SK-N-SH (cell line): ENCODE measurements around the gene NSG2.

Experiments used
- EP300 ChIP-seq, 2 experiments: IDR thresholded peaks; 2 replicates each; pipeline versions ENCODE4 v1.4.0 to v1.6.1; 2012; ENCODE audit warnings: borderline replicate concordance in 1 of 2, low read depth in 1 of 2, low read length in 1 of 2
- FOXJ3 ChIP-seq: sonication (generic); formaldehyde crosslinking; IDR thresholded peaks from 2 replicates; pipeline ENCODE4 v1.5.1; 2020; ENCODE audit warnings: mild to moderate bottlenecking, missing genetic modification reagents
- FOXM1 ChIP-seq: IDR thresholded peaks from 2 replicates; pipeline ENCODE4 v1.4.0; 2012; ENCODE audit warnings: low read depth, mild to moderate bottlenecking
- SMC3 ChIP-seq: IDR thresholded peaks from 2 replicates; pipeline ENCODE4 v1.6.1; 2012; ENCODE audit warnings: low read depth, low read length, improper control_type of control experiment
- TCF12 ChIP-seq: IDR thresholded peaks from 2 replicates; pipeline ENCODE4 v1.4.0; 2012
- TF ChIP-seq, protein P1 (sequence below): fragments of 200-600 bp; sonication (generic); IDR thresholded peaks from 2 replicates; pipeline ENCODE4 v1.6.1; 2017; ENCODE audit warnings: antibody characterized with exemption, mild to moderate bottlenecking, moderate library complexity
- TF ChIP-seq, protein P2 (sequence below): fragments of 150-350 bp; IDR thresholded peaks from 2 replicates; pipeline ENCODE4 v1.6.1; 2017; ENCODE audit warnings: antibody characterized with exemption, low read length, low read depth, borderline replicate concordance
- TF ChIP-seq, protein P3 (sequence below): IDR thresholded peaks from 2 replicates; pipeline ENCODE4 v1.6.1; 2012; ENCODE audit warnings: mild to moderate bottlenecking, low read depth, low read length, moderate library complexity

DNA sequence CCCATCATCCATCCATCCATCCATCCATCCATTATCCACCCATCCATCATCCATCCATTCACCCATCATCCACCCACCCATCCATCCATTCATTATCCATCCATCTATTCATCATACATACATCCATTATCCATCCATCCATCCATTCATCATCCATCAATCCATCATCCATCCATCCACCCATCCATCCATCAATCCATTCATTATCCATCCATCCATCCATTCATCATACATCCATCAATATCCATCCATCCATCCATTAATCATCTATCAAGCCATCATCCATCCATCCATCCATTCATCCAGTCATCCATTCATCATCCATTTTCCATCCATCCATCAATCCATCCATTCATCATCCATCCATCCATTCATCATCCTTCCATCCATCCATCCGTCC is 89.0 kb downstream of the NSG2 start:
- TF ChIP-seq SMC3, result no peak
- TF ChIP-seq, protein P1, sequence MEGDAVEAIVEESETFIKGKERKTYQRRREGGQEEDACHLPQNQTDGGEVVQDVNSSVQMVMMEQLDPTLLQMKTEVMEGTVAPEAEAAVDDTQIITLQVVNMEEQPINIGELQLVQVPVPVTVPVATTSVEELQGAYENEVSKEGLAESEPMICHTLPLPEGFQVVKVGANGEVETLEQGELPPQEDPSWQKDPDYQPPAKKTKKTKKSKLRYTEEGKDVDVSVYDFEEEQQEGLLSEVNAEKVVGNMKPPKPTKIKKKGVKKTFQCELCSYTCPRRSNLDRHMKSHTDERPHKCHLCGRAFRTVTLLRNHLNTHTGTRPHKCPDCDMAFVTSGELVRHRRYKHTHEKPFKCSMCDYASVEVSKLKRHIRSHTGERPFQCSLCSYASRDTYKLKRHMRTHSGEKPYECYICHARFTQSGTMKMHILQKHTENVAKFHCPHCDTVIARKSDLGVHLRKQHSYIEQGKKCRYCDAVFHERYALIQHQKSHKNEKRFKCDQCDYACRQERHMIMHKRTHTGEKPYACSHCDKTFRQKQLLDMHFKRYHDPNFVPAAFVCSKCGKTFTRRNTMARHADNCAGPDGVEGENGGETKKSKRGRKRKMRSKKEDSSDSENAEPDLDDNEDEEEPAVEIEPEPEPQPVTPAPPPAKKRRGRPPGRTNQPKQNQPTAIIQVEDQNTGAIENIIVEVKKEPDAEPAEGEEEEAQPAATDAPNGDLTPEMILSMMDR, result no peak
- no peak for TF ChIP-seq TCF12
- TF ChIP-seq, protein P2, sequence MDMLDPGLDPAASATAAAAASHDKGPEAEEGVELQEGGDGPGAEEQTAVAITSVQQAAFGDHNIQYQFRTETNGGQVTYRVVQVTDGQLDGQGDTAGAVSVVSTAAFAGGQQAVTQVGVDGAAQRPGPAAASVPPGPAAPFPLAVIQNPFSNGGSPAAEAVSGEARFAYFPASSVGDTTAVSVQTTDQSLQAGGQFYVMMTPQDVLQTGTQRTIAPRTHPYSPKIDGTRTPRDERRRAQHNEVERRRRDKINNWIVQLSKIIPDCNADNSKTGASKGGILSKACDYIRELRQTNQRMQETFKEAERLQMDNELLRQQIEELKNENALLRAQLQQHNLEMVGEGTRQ, result no peak
- TF ChIP-seq FOXJ3, result no peak
- no peak for TF ChIP-seq EP300 (IDR thresholded peaks at IDR 0.05; ENCODE audit: borderline replicate concordance in 1 of 2, low read depth in 1 of 2, low read length in 1 of 2)
- TF ChIP-seq, protein P3, sequence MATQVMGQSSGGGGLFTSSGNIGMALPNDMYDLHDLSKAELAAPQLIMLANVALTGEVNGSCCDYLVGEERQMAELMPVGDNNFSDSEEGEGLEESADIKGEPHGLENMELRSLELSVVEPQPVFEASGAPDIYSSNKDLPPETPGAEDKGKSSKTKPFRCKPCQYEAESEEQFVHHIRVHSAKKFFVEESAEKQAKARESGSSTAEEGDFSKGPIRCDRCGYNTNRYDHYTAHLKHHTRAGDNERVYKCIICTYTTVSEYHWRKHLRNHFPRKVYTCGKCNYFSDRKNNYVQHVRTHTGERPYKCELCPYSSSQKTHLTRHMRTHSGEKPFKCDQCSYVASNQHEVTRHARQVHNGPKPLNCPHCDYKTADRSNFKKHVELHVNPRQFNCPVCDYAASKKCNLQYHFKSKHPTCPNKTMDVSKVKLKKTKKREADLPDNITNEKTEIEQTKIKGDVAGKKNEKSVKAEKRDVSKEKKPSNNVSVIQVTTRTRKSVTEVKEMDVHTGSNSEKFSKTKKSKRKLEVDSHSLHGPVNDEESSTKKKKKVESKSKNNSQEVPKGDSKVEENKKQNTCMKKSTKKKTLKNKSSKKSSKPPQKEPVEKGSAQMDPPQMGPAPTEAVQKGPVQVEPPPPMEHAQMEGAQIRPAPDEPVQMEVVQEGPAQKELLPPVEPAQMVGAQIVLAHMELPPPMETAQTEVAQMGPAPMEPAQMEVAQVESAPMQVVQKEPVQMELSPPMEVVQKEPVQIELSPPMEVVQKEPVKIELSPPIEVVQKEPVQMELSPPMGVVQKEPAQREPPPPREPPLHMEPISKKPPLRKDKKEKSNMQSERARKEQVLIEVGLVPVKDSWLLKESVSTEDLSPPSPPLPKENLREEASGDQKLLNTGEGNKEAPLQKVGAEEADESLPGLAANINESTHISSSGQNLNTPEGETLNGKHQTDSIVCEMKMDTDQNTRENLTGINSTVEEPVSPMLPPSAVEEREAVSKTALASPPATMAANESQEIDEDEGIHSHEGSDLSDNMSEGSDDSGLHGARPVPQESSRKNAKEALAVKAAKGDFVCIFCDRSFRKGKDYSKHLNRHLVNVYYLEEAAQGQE, result no peak
- no peak for TF ChIP-seq FOXM1
